GM21447 (cell line): ENCODE data around the gene MAP2K5.

Experiments used
- ATAC-seq: cut with Tn5 transposase; IDR thresholded peaks from one replicate; pipeline ENCODE4 v1.9.1; 2021; ENCODE audit not compliant: unreplicated experiment

Gene MAP2K5

GRCh38 chr15:67746022-67746421 is 203.5 kb downstream of the MAP2K5 start:
- no peak for ATAC-seq

- no peak for ATAC-seq
Measured at GRCh38 chr15:67746450-67746849, 203.9 kb downstream of the MAP2K5 start.

- ATAC-seq: no peak
Measured at GRCh38 chr15:67747921-67748320, 205.4 kb downstream of the MAP2K5 start.

- ATAC-seq: no peak
Measured at GRCh38 chr15:67750371-67750770, 207.9 kb downstream of the MAP2K5 start.

- ATAC-seq: no peak
Measured at GRCh38 chr15:67753891-67754290, 211.4 kb downstream of the MAP2K5 start.

- no peak for ATAC-seq
Measured at GRCh38 chr15:67755264-67755663, 212.8 kb downstream of the MAP2K5 start.

- no peak for ATAC-seq
Measured at GRCh38 chr15:67755936-67756335, 213.4 kb downstream of the MAP2K5 start.

- no peak for ATAC-seq
Measured at GRCh38 chr15:67758619-67759300, 216.3 kb downstream of the MAP2K5 start.

- ATAC-seq: no peak
Measured at GRCh38 chr15:67760901-67761300, 218.4 kb downstream of the MAP2K5 start.

- no peak for ATAC-seq
Measured at GRCh38 chr15:67761343-67761742, 218.8 kb downstream of the MAP2K5 start.

GRCh38 chr15:67762610-67763368 is 220.3 kb downstream of the MAP2K5 start:
- ATAC-seq: peak; percentile 75

- ATAC-seq: no peak
Measured at GRCh38 chr15:67765701-67766100, 223.2 kb downstream of the MAP2K5 start.

GRCh38 chr15:67766968-67767367 is 224.5 kb downstream of the MAP2K5 start:
- ATAC-seq: no peak

GRCh38 chr15:67768313-67768977 is 225.9 kb downstream of the MAP2K5 start:
- no peak for ATAC-seq

GRCh38 chr15:67769497-67770357 is 227.2 kb downstream of the MAP2K5 start:
- no peak for ATAC-seq

GRCh38 chr15:67770358-67770628 is 227.8 kb downstream of the MAP2K5 start:
- ATAC-seq: no peak

GRCh38 chr15:67771189-67771800 is 228.8 kb downstream of the MAP2K5 start:
- no peak for ATAC-seq

GRCh38 chr15:67774626-67775025 is 232.1 kb downstream of the MAP2K5 start:
- ATAC-seq: no peak

GRCh38 chr15:67775250-67775649 is 232.7 kb downstream of the MAP2K5 start:
- ATAC-seq: no peak

- ATAC-seq: no peak
Measured at GRCh38 chr15:67775998-67776397, 233.5 kb downstream of the MAP2K5 start.

- no peak for ATAC-seq
Measured at GRCh38 chr15:67776600-67776999, 234.1 kb downstream of the MAP2K5 start.
